Measurements from ENCODE around the gene LPO.
A peak's percentile ranks its signal among the peaks of the same experiment; 100 is the strongest.

The LPO gene

DNA sequence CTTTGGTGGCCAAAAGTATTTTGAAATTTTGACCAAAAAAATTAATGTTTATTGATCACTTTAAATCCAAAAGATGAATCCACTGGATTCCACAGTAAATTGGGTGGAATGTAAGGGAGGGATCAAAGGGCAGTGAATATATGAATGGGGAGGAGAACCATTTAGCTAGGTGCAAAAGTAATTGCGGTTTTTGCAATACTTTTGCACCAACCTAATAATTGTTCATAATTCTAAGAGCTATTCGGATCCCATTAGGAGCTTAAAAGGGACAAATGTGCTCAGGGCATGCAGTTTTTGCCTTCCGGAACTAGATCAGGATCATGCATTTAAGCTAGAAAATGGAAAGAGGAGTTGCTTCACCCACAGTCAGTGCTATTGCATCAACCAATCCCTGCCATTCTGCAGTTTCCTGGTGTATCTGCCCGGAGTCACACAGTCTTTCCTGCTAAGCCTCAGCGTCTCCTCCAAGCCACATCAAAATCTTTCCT, at the start of gene LPO:
LPO (plus strand) TSS at position 438 of the 488 bp plus-strand sequence. CDS start 4,396 bp downstream, outside the sequence.
- DNase-seq: no peak

DNA sequence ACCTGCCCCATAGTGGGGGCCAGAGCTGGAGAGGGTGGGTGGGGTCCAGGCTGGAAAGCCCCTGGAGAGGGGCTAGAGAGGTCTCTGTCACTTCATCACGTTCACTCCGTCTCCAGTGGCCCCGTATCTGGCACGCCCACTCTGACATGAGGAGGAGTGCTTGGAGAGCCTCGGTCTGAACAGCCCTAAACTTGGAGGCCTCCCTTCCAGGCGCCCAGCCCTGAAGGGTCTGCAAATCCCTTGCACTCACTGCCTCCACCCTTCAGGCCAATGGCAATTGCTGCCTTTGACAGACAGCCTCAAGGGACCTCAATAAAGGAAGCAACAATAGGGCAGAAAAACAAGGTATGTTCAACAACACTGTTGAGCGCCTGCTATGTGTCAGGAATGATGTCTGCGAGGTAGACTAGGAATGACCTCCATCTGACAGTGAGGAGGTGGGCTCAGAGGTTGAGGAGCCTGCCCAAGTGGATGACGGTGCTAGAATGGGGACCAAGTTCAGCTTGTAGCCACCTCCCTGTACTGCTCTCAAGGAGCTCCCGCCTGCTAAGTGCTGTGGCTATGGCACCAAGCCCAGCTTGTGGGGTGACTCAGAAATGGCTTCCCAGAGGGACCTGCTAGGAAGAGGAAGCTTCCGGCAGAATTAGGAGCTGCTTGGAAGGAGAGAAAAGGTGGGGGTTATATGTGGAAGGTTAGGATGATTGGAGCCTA, 48.8 kb upstream of the LPO start:
- DNase-seq: peak; percentile 75 to 84

DNA sequence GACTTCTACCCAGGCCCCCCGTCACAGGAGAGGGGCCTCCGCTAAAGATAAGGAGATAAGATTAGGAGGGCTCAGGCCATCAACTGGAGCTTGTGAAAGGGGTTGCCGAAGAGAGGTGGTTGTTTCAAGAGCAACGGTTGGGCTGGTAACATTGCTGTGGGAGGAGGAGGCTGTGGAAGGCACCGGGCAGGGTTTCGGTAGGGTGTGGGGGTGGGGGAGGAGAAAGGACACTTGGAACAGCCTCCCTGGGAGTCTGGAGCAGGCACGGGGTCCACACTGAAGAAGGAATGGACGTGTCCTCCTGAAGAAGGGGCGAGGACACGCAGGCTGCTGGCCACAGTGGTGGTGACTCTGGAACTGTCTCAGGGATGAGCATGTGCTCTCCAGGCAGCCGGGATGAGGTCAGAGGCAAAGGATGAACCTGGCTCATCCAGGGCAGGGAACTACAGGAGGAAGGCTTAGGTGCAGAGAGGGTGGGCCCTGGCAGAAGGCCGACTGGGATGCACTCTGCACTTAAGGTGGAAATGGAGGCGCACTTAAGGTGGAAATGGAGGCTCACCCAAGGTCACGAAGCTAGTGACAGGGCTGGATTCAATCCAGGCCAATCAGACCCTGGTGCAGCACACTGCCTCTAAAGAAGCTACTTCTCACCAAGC, 47.0 kb upstream of the LPO start:
- DNase-seq: no peak

DNA sequence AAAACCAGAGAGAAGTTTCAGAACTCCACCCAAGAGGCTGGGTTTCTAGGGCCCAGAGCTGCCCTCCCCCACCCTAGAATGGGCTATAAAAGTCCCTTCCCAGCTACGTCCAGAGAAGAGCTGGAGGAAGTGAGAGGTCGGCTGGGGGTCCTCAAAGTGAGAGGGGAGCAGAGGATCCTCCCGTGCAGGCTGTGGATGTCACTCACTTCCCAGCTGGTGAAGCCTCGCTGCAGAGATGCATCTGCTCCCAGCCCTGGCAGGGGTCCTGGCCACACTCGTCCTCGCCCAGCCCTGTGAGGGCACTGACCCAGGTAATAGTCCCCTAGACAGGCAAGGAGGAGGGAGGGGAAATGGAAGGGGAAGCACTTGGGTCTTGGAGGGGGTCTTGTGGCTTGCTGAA, 45.8 kb upstream of the LPO start, which contains the start of gene EPX:
EPX (plus strand) TSS at position 115 of the 400 bp plus-strand sequence; CDS start at position 236, 121 bp downstream.
- DNase-seq: no peak

DNA sequence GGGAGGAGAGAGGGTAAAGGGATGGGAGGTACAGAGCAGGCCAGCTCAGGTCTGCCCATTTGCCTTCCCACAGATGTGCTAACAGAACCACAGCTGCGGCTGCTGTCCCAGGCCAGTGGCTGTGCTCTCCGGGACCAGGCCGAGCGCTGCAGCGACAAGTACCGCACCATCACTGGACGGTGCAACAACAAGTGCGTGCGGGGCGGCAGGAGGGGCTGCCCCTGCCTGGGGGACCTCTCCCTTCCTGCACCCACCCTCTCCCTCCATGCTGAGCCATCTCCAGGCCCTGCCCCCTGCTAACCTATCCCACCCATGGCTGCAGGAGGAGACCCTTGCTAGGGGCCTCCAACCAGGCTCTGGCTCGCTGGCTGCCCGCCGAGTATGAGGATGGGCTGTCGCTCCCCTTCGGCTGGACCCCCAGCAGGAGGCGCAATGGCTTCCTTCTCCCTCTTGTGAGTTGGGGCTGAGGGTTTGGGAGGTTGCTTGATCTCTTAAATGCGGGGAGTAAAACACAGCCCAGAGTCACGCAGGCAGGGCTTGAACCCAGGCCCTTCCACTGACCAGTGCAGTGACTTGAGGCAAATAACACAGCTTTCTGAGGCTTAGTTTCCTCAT, 44.6 kb upstream of the LPO start:
- DNase-seq: no peak

DNA sequence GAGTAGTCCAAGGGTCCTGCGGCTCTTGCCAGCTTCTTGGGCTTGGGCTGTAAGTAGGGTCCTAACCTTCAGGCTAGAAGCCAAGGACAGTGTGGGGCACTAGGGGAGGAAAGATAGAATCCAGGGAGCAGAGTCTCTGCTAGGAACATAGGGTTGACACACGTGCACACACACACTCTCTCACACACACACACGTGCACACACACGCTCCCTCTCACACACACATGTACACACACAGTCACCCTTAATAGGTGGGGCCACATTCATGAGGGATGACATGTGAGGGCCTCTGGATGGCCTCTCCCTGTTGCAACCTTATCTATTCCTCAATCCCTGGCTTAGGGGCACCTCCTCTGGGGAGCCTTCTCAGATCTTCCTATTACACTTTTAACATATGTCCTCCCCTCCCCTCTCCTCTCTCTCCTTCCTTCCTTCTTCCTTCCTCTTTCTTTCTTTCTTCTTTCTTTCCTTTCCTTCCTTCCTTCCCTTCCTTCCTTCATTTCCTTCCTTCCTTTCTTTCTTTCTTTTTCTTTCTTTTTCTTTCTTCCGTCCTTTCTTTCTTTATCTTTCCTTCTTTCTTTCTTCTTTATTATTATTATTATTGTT, 42.8 kb upstream of the LPO start:
- no peak for DNase-seq

DNA sequence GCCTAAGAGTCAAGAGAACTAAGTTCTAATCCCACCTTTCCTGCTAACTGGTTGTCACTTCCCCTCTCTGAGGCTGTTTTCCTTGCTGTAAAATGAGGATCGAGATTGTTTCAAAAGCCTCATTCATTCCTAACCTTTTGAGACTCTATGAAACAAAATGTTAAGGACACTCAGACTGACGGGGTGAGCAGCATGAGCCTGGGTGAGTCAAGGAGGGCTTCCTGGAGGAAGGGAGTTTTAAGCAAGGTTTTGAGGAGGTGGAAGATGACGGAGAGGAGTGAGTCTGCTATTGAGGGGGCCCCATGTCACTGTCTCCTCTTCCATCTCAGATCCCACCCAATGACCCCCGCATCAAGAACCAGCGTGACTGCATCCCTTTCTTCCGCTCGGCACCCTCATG, 41.8 kb upstream of the LPO start:
- no peak for DNase-seq

DNA sequence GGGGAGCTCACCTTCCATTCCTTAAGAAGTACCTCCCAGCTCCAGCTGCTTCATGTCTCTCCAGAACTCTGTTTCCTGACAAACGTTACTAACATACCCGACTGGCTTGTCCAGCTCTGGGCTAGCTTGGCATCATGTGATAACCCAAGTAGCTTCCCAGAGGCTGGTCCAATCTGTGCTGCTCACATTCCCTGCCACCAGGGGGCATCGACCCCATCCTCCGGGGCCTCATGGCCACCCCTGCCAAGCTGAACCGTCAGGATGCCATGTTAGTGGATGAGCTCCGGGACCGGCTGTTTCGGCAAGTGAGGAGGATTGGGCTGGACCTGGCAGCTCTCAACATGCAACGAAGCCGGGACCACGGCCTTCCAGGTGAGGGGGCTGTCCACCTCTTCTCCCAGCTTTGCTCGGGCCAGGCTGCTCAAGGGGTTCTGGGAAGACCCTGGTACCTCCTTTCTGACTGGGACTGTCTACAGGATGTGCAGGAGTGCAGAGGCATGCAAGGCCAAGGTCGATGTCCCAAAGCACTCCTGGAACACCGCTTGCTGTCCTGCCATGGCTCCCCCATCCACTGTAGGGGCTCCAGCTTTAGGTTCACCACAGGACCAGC, 38.3 kb upstream of the LPO start:
- DNase-seq: peak; percentile 37 to 50

DNA sequence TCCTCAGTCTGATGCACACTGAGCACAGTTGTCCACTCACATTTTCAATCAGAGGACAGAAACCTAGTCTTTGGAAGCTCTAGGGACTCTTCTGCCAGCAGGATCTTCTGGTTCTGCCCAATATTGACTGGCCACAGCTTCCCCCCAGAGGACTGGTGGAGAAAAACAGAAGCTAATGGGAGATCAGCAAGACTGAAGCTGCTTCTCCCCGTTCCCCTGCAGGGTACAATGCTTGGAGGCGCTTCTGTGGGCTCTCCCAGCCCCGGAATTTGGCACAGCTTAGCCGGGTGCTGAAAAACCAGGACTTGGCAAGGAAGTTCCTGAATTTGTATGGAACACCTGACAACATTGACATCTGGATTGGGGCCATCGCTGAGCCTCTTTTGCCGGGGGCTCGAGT, 35.5 kb upstream of the LPO start:
- DNase-seq: no peak

DNA sequence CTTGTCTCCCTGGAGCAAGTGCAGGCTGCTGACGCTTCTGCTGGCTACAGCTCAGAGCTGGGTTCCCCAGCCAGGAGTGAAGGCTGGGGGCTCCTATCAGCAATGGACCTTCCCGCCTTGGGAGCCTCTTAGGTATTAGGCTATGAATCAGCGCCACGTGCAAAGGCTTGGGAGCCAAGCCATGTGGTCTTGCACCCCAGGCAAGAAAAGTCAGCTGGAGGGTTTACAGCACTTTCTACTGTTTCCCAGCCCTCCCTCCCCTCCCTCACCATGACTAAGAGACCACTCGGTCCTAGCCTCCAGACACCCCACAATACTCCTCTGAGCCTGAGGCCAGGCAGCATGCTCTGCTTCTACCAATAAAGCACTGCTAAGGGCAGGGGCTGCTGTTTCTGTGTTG, 33.6 kb upstream of the LPO start:
- DNase-seq: no peak

DNA sequence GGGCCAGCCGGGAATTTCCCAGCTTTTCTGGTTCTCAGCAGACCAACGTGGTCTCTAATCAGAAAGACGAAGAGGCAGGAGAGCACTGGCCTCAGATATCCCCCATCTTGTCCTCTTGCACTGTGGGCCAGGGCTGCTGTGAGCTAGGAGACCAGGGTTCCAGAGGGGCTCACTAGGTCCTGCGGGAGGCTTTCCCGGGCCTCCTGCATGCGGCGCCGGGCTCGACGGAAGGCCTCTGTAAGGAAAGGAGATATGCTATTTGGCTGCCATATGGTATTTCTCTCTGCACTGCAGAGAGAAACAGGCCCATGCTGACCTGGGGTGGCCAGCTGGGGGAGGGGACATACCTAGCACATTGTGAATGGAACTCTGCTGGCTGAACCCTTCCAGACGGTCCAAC, 32.4 kb upstream of the LPO start:
- no peak for DNase-seq

DNA sequence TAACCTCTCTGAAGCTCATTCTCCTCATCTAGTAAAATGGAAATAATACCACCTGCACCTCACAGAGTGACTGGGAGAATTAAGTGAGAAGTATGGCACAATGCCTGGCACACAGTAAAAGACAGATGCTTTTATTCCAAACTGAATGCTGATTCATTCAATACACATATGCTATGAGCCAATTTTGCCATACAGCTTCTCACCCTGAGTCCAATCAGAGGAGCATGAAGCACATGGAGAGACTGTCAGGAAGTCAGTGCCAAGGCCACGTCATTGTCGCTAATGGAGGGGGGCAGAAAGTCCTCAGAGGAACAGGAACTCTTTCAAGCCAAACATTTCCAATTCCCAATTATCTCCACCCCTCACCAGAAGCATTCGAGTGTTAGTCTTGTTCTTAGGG, 30.9 kb upstream of the LPO start:
- no peak for DNase-seq

DNA sequence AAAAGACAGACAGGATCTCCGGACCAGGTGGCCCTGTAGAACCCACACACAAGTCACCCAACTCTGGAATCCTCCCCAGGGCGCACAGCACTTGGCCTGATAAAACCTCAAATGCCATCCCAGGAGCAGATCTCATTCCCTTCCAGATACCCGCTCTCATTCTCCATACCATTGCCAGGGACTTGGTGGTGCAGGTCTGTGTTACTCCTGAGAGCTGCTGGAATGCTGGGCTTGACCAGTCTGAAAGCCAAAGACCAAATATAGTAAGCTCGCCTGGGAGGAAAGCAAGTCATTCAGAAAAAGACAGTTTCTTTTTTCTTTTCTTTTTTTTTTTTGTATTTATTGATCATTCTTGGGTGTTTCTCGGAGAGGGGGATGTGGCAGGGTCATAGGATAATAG, 30.0 kb upstream of the LPO start:
- DNase-seq: no peak

DNA sequence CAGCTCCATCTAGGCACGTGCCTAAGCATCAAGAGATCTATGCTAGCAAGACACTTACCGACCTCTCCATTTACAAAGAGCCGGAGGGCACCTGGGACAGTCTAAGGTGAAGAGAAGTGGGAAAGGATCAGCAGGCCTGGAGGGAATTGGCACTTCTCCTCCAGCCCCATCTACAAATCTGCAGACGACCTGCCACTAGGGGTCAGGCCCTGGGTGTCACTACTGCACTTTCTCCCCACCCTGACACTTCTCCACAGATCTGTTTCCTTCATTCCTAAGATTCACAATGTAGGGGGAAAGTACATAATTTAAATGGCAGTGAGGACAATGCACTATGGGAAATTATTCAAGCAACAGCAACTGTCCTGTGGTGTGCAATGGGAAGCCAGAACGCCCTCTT, 27.5 kb upstream of the LPO start:
- DNase-seq: peak; percentile 38 to 52

DNA sequence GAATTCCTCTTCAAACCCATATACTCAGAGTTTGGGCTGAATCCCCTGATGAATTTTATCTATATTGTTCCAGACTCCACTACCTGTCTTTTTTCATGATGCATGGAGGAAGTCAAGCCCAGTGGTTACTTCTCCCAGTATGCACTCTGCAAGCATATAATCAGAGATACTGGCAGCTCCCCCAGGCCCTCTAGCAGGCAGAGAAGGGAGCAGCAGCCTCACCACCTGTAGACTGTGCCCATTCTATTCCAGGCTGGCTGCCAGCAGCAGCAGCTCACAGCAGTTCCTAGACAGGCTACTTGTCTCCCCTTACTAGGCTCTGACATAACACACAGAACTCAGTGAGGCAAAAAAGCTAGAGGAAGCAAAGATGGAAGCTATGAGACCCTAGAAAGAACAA, 22.7 kb upstream of the LPO start:
- DNase-seq: peak in 1 of 2 experiments; percentile 37

DNA sequence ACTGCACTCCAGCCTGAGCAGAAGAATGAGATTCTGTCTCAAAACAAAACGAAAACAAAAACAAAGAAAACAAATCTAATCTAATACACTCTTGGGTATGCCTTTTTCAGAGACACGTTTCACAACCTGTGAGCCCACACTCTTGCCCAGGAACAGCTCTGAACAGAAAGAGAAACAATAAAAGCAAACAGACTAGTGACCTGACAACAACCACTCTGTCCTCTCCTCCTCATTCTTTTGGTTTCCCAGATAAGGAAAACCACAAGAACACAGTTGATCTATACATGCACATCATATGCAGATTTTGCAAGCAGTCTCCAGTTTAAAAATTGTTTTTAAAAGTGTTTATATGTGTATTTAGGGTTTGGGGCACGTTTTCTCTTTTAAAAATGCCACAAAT, 20.6 kb upstream of the LPO start:
- no peak for DNase-seq

DNA sequence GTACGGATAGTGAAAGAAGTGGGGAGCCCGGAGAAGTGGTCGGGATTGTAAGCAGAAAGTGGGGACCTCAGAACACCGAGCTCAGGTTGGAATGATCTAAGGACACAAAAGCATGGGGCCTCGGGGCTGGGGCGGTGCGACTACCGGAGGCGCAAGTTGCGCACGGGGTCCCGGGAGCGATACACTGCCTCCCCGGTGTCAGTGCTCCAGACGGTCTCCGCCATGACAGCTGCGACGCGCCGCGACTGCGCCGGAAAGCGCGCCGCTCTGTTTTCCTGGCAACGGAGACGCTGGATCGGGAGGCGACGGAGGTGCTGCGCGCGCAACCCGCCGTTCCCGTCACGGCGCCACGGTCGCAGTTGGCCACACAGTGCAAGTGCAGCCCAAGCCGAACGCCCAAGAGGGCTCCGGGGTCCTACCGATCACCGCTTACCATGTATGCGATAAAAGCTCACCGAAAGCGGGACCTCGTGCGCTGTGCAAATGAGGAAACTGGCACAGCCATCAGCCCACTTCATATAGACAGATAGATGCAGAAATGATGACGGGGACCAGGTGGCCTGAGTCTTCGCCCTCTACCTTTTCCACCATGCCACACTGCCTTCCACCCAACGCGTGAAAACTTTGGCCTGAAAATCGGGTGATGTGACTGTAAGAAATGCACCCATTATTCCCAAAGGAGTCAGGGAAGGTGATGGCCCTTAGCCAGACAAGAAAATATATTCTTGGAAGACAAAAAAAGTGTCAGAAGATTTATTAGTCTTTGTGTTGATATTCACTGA, 19.2 kb upstream of the LPO start, which contains the start of gene MKS1:
MKS1 (minus strand) TSS at position 249 of the 782 bp plus-strand sequence; CDS start at position 224, 25 bp downstream.
- DNase-seq: peak; percentile 93 to 94

DNA sequence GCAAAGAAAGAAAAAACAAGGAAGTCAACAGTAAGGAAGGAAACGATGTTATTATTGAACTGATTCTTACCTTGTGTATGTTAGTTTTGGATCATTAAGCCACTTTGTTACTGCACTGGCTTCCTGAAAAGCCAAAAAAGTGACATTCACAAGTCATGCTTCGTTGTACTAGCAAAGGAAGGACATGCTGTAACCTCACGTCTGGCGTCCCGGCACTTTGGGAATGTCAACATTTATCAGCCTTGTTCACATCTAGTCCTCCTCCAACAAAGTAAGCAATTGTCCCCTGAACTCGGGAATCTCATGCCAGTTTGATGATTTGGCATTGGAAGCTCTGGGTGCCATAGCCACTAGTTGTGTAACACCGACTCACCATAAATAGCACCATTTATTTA, 18.6 kb upstream of the LPO start:
- DNase-seq: no peak

DNA sequence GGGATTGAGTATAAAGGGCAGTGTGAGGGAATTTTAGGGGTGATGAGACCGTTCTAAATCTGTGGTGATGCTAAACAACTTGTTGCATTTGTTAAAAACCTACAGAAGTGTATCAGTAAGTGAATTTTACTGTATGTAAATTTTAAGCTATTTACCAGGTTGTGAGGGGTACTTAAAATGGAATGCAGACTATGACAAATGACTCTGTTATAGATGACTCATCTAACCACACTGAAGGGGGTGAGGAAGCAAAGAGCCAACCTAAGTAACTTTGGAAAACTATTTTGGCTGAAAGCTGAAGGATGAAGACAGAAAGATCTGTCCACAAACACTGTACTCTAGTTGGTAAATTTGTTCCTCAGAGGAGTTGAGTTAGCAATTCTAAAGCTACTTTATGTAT, 14.1 kb upstream of the LPO start:
- peak; percentile 33 to 47 for DNase-seq

DNA sequence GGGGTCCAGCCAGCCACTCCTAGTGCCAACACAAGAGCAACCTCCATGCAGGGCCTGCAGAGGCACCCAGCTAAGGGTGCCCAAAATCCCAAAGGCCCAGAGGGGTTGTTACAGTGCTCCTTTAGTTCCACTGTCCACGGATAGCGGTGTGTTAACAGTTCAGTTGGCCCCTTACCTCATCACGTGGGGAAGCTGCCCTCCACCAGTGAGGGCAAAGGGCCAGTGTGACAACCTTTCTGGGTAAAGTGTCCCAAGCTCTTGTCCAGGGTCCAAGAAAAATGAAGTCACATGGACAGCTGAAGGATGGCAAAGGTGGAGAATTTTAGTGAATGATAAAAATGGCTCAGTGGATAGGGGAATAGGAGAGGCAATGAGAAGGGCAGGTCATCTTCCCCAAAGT, 10.7 kb upstream of the LPO start:
- no peak for DNase-seq

DNA sequence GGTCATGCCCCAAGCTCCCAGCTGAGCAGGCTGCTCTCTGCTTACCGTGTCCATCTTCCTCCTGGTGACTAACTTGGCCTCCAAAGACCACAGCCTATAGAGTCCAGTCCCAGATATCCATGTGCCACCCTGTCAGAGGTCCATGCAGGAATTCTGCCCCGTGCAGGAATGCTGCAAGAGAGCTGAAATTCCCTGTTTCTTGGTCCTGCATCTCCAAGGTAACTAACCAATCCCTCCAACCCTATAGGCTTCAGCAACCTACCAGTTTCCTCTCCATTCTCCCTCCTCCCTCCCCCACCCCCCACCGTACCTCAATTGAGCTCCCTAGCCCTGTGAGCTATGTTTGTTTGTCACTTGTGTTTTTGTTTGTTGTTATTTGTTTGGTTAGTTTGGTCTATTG, 9.7 kb upstream of the LPO start:
- no peak for DNase-seq

DNA sequence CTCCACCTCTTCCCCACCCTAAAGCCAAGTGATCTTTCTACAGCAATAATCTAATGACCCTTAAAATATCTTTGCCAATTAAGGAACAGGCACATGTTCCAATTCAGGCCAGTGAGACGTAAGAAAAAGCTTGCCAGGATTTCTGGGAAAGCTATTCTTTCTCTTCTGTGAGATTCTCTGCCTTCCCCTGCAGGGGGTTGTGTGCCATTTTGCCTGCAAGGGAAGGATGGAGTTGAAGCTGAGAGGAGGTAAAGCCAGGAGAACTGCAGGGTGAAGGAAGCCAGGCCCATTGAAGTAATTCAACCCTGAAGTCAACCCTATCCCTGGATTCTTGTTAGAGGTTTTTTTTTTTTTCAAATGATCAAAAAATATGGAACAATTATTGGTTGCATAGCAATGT, 9.0 kb upstream of the LPO start:
- DNase-seq: no peak

Data from Kasumi-1 (cell line).